Testis (tissue), 3 donors: ENCODE measurements around the gene RNF38. TPM values are rescaled to one million over a fixed set of nuclear protein-coding genes. Genes with fewer than 3 reads are reported as not detected.

Source experiments
- DNase-seq: peaks from one replicate; pipeline ENCODE4 v3.0.0-alpha.2; 2019
- H3K27ac ChIP-seq, 2 donors: fragments of 200-600 bp; sonication (generic); one replicate each; pipeline ENCODE4 v1.5.1; 2019
- H3K27me3 ChIP-seq: fragments of 200-600 bp; sonication (generic); one replicate; pipeline ENCODE4 v1.5.1; 2019
- H3K36me3 ChIP-seq: fragments of 200-600 bp; sonication (generic); one replicate; pipeline ENCODE4 v1.5.1; 2017; ENCODE audit warnings: low read depth; ENCODE audit errors: missing control alignments
- H3K4me1 ChIP-seq: fragments of 200-600 bp; sonication (generic); one replicate; pipeline ENCODE4 v1.5.1; 2019
- H3K4me3 ChIP-seq, 2 donors: fragments of 200-600 bp; sonication (generic); one replicate each; pipeline ENCODE4 v1.5.1; 2017 to 2019
- H3K9me3 ChIP-seq: fragments of 200-600 bp; sonication (generic); one replicate; pipeline ENCODE4 v1.5.1; 2017
- POLR2A ChIP-seq: fragments of 450-650 bp; IDR thresholded peaks from one replicate; pipeline ENCODE4 v1.6.1; 2017; ENCODE audit warnings: antibody characterized with exemption, mild to moderate bottlenecking, moderate library complexity
- WGBS, 2 donors: methylation state at CpG; one replicate each; pipeline ENCODE4 v1.1.5; 2018; 5-methylcytosine and 5-hydroxymethylcytosine counted together
- intact Hi-C: fragments of 100-400 bp; cut with DNase I; formaldehyde crosslinking; loops from one replicate; pipeline ENCODE4 v1.15.1; 2023; ENCODE audit warnings: low total_unique reads
- polyA plus RNA-seq: library from polyadenylated mRNA; stranded (reverse); fragments of 350-450 nt; fragmentation: Illumina TruSeq; extraction: RNeasy Lipid Tissue Mini Kit (QIAGEN cat#74804); gene quantifications from one replicate; pipeline ENCODE4 v1.2.3, GENCODE V29; 2014; ENCODE audit warnings: low read depth, low replicate concordance; ENCODE audit not compliant: insufficient read depth
- total RNA-seq, 2 donors: library from RNA; depleted of rRNA; stranded (reverse); fragments of >200 nt; gene quantifications; one replicate each; pipeline ENCODE4 v1.2.3, GENCODE V29; 2016
- TF ChIP-seq, protein P1 (sequence below), 3 experiments: fragments of 450-650 bp in 2 of 3; fragments of 200-600 bp in 1 of 3; sonication (generic) in 1 of 3; IDR thresholded peaks; one replicate each; pipeline ENCODE4 v1.5.1; 2016 to 2019; ENCODE audit warnings: antibody characterized with exemption in 3 of 3, mild to moderate bottlenecking in 2 of 3, moderate library complexity in 1 of 3

The RNF38 gene
- total and polyA plus RNA-seq, 3 donors from 2014 or later = 116 to 197 (median 117) TPM

DNA sequence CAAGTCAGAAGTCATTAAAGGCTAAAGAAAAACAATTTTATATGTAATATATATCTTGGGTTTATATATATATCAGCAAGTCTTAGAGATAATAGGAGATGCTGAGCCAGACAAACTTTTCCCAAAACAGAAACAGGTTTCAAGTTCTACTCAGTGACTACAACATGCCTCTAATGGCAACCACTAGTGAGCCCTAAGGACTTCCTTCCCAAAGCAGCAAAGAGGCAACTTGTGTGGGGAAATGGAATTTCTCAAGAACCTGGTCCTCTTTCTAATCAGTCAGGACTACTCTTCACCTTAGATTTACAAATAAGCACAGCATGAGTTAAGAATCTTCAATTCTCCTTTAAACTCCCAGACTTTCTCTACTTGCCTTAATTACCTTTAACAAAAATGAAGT is 17.6 kb downstream of the RNF38 start:
- no peak for DNase-seq
- peaks cover 27% of the 10 kb centered on the region for H3K4me1 ChIP-seq
- intact Hi-C loops = no loop called here

GRCh38 chr9:36364577-36364976 is 35.5 kb downstream of the RNF38 start:
- no peaks in the 10 kb centered on the region for H3K9me3 ChIP-seq
- intact Hi-C loops = no loop called here
- H3K4me3 ChIP-seq = no peak overlapping the region
- H3K4me1 ChIP-seq = no peaks in the 10 kb centered on the region
- no peak for TF ChIP-seq POLR2A
- TF ChIP-seq, protein P1, sequence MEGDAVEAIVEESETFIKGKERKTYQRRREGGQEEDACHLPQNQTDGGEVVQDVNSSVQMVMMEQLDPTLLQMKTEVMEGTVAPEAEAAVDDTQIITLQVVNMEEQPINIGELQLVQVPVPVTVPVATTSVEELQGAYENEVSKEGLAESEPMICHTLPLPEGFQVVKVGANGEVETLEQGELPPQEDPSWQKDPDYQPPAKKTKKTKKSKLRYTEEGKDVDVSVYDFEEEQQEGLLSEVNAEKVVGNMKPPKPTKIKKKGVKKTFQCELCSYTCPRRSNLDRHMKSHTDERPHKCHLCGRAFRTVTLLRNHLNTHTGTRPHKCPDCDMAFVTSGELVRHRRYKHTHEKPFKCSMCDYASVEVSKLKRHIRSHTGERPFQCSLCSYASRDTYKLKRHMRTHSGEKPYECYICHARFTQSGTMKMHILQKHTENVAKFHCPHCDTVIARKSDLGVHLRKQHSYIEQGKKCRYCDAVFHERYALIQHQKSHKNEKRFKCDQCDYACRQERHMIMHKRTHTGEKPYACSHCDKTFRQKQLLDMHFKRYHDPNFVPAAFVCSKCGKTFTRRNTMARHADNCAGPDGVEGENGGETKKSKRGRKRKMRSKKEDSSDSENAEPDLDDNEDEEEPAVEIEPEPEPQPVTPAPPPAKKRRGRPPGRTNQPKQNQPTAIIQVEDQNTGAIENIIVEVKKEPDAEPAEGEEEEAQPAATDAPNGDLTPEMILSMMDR (IDR thresholded peaks at IDR 0.05) = no peak
- no peaks in the 10 kb centered on the region for H3K27me3 ChIP-seq
- no peak for DNase-seq
- H3K36me3 ChIP-seq = no peaks in the 10 kb centered on the region
- no peak overlapping the region for H3K27ac ChIP-seq
- 90 to 100% methylated on average over 1 of the region's 1 CpG for WGBS, 2 donors

More for the DNA sequence above, 17.6 kb downstream of the RNF38 start:
- H3K9me3 ChIP-seq = no peaks in the 10 kb centered on the region
- no peak overlapping the region for H3K4me3 ChIP-seq
- no peaks in the 10 kb centered on the region for H3K36me3 ChIP-seq
- TF ChIP-seq, protein P1 (IDR thresholded peaks at IDR 0.05) = no peak
- TF ChIP-seq POLR2A = no peak
- H3K27ac ChIP-seq = no peak overlapping the region
- H3K27me3 ChIP-seq = no peaks in the 10 kb centered on the region

DNA sequence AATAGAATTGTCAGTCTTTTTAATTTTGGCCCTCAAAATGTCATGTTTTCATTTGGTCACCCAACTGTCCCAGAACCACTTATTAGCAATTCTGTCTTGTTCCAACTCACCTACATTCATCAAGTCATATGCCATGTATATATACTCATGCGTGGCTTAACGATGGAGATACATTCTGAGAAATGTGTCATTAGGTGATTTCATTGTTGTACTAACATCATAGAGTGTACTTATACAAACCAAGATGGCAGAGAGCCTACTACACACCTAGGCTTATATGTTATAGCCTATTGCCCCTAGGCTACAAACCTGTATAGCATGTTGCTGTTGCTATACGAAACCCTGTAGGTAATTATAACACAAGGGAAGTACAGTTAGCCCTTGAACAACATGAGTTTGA is 36.6 kb downstream of the RNF38 start:
- H3K27ac ChIP-seq = no peak overlapping the region
- H3K9me3 ChIP-seq = no peaks in the 10 kb centered on the region
- no peaks in the 10 kb centered on the region for H3K4me1 ChIP-seq
- intact Hi-C loops = no loop called here
- WGBS, 2 donors = 100% methylated on average over 3 of the region's 3 CpGs; no CpG with 5 or more reads in 1 of the 2 donors
- no peak overlapping the region for H3K4me3 ChIP-seq
- H3K27me3 ChIP-seq = no peaks in the 10 kb centered on the region
- no peak for TF ChIP-seq POLR2A
- TF ChIP-seq, protein P1 (IDR thresholded peaks at IDR 0.05) = no peak
- DNase-seq = no peak
- H3K36me3 ChIP-seq = no peaks in the 10 kb centered on the region

GRCh38 chr9:36358486-36358885 is 41.6 kb downstream of the RNF38 start:
- H3K4me3 ChIP-seq = no peak overlapping the region
- no peak for DNase-seq
- no peak overlapping the region for H3K27ac ChIP-seq
- H3K9me3 ChIP-seq = no peaks in the 10 kb centered on the region
- H3K36me3 ChIP-seq = no peaks in the 10 kb centered on the region
- peaks cover 4% of the 10 kb centered on the region for H3K4me1 ChIP-seq
- no peak for TF ChIP-seq POLR2A
- TF ChIP-seq, protein P1 (IDR thresholded peaks at IDR 0.05) = no peak
- no peaks in the 10 kb centered on the region for H3K27me3 ChIP-seq
- WGBS, 2 donors = 74 to 81% methylated on average over 5 of the region's 5 CpGs
- intact Hi-C loops = no loop called here

- no peaks in the 10 kb centered on the region for H3K36me3 ChIP-seq
- no peaks in the 10 kb centered on the region for H3K9me3 ChIP-seq
- no peak for DNase-seq
- H3K27ac ChIP-seq = no peak overlapping the region
- H3K4me1 ChIP-seq = peaks cover 4% of the 10 kb centered on the region
- TF ChIP-seq, protein P1 (IDR thresholded peaks at IDR 0.05) = no peak
- TF ChIP-seq POLR2A = no peak
- H3K27me3 ChIP-seq = no peaks in the 10 kb centered on the region
- intact Hi-C loops = no loop called here
- H3K4me3 ChIP-seq = no peak overlapping the region
- WGBS, 2 donors = 80 to 84% methylated on average over 1 of the region's 1 CpG
Observed at GRCh38 chr9:36357639-36358038, 42.4 kb downstream of the RNF38 start.
